Panc1 (cell line): Measurements from ENCODE around the gene EPN2.

ENCODE experiments used
- POLR2AphosphoS5 ChIP-seq: IDR thresholded peaks from 2 replicates; pipeline ENCODE4 v1.6.1; 2012; ENCODE audit warnings: mild to moderate bottlenecking, low read depth, low read length, moderate library complexity
- SIN3A ChIP-seq: IDR thresholded peaks from 2 replicates; pipeline ENCODE4 v1.6.1; 2012; ENCODE audit warnings: low read depth, mild to moderate bottlenecking, low read length, moderate library complexity, borderline replicate concordance; ENCODE audit not compliant: insufficient read depth
- TF ChIP-seq, protein P1 (sequence below): fragments of 450-650 bp; IDR thresholded peaks from 2 replicates; pipeline ENCODE4 v1.5.1; 2017; ENCODE audit warnings: mild to moderate bottlenecking

- TF ChIP-seq, protein P1, sequence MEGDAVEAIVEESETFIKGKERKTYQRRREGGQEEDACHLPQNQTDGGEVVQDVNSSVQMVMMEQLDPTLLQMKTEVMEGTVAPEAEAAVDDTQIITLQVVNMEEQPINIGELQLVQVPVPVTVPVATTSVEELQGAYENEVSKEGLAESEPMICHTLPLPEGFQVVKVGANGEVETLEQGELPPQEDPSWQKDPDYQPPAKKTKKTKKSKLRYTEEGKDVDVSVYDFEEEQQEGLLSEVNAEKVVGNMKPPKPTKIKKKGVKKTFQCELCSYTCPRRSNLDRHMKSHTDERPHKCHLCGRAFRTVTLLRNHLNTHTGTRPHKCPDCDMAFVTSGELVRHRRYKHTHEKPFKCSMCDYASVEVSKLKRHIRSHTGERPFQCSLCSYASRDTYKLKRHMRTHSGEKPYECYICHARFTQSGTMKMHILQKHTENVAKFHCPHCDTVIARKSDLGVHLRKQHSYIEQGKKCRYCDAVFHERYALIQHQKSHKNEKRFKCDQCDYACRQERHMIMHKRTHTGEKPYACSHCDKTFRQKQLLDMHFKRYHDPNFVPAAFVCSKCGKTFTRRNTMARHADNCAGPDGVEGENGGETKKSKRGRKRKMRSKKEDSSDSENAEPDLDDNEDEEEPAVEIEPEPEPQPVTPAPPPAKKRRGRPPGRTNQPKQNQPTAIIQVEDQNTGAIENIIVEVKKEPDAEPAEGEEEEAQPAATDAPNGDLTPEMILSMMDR = no peak
- TF ChIP-seq SIN3A (no peak), POLR2AphosphoS5 (no peak)
These were observed 34.7 kb downstream of the EPN2 start for GRCh38 chr17:19271780-19272357.
